GM12892 (cell line): Measurements from ENCODE around the gene C1GALT1.

ENCODE experiments used
- POLR2A ChIP-seq: IDR thresholded peaks from 2 replicates; pipeline ENCODE4 v1.6.1; 2011; ENCODE audit warnings: low read depth, low read length, control low read depth
- POLR2AphosphoS5 ChIP-seq: IDR thresholded peaks from 2 replicates; pipeline ENCODE4 v1.6.1; 2011; ENCODE audit warnings: low read depth, low read length, control low read depth
- TAF1 ChIP-seq: IDR thresholded peaks from 2 replicates; pipeline ENCODE4 v1.6.1; 2011; ENCODE audit warnings: low read depth, mild to moderate bottlenecking, control low read depth, low read length, borderline replicate concordance

- no peak for TF ChIP-seq POLR2A
- TF ChIP-seq TAF1: no peak
- TF ChIP-seq POLR2AphosphoS5: no peak
Observed at GRCh38 chr7:7175075-7175695, 7.2 kb upstream of the C1GALT1 start.
